HG03135 (cell line): ENCODE data around the gene MEF2B.
"Not testable (repeated sequence)": the region's sequence is repeated elsewhere in the genome, so short reads cannot be mapped to it uniquely, and the experiment has no call there.

Experiments used
- ATAC-seq: cut with Tn5 transposase; IDR thresholded peaks from one replicate; pipeline ENCODE4 v1.9.1; 2021; ENCODE audit warnings: mild to moderate bottlenecking, moderate library complexity; ENCODE audit not compliant: unreplicated experiment

MEF2B gene

DNA sequence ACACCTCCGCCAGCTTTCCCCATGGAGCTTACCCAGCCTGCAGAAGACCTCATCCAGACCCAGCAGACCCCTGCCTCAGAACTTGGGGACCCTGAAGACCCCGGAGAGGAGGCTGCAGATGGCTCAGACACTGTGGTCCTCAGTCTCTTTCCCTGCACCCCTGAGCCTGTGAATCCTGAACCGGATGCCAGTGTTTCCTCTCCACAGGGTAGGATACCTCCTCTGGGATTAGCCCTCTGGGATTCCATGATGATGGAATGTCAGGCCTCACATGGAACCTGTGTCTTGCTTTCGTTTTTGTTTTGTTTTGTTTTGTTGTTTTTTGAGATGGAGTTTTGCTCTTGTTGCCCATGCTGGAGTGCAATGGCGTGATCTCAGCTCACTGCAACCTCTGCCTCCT, 23.9 kb upstream of the MEF2B start:
- no peak for ATAC-seq

DNA sequence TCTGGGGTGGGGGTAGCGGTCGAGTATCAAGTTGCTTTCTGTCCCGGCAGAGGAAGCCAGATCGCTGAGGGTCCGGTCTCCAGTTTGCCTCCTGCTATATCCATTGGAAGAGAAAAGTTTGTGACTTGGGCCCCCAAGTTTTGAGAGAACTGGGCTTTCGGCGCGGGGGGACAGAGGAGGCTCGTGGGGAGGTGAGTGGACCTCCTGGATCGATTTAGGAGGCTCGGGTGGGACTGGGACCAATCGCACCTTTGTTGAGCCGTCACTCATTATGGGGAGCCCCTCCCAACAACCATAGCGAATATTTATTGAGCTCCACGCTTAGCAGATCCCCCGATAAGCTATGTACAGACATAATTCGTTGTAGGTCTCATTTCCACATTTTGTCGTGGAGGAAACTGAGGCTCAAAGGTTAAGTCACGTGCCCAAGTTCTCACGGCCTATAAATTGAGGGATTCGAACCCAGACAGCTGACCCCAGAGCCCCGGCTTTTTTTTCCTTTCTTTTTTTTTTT, 22.9 kb upstream of the MEF2B start:
- no peak for ATAC-seq

DNA sequence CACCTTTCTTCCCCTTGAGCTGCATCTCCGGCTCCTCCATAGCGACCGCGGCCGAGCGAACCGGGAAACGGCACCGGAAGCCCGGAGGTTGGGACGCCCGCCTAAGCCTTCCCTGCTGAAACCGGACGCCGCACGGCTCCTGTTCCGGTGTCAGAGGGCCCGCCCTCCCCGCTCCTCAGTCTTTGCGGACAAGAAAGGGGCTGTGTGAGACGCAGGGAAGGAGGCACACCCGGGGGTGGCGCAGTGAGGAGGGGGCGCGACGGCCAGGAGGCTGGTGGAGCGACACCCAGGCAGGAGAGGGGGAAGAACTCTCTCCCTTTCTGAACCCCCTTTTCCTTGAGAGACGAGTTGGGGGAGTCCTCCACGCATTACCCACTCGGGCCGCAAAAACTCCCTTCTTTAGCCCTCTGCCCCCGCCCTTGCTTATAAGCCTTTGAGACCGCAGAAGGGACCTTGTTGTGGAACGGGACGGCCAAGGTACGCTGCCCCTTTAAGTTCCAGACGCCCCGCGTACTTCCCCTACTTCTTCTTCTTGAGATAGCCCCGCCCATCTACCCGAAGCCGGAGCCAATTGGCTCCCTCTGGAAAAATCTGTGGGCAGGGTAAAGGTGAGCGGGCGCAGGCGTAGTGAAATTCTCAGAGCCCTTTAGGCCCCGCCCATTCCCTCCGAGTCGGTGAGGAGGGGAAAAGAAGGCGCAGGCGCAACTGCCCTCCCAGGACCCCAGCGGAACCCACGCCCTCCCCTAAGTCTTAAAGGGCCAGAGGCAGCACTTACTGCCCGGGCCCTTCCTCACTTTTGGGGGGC, 22.2 kb upstream of the MEF2B start, which contains the start of the genes BORCS8 and RFXANK:
Gene BORCS8 (minus strand): TSS at position 75 of the 805 bp plus-strand sequence. CDS start 35 bp downstream, at position 40.
Gene RFXANK (plus strand): TSS at position 181 of the 805 bp plus-strand sequence. CDS start 1,689 bp downstream, outside the sequence.
- ATAC-seq, result peak; percentile 83

DNA sequence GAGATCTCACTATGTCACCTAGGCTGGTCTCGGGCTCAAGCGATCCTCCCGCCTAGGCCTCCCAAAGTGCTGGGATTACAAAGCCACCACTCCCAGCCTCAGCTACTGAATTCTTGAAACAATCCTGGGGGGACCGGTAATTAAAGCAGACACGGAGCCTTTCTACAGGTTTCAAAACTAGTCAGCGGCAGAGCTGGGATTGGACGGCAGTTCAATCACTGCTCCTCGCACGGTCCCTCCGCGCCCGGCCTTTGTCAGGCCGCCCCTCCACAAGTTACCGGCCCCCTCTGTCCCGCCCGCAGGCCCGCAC, 21.7 kb upstream of the MEF2B start:
- no peak for ATAC-seq

DNA sequence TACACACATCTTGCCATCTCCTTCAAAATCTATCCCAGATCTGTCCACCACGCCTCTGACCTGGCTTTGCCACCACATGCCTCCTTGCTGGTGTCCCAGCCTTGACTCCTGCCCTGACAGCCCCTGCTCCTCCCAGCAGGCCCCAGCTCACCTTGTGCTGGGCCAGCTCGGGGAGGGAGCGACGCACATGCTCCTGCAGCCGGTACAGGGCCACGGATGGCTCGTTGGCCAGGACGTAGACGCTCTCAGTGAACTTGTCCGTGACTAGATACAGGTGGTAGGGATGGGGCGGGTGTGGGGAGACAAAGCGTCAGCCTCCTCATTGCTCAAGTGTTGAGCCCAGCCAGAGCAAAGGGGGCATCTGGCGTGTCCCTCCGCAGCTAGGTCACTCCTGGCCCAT, 16.7 kb upstream of the MEF2B start:
- no peak for ATAC-seq

DNA sequence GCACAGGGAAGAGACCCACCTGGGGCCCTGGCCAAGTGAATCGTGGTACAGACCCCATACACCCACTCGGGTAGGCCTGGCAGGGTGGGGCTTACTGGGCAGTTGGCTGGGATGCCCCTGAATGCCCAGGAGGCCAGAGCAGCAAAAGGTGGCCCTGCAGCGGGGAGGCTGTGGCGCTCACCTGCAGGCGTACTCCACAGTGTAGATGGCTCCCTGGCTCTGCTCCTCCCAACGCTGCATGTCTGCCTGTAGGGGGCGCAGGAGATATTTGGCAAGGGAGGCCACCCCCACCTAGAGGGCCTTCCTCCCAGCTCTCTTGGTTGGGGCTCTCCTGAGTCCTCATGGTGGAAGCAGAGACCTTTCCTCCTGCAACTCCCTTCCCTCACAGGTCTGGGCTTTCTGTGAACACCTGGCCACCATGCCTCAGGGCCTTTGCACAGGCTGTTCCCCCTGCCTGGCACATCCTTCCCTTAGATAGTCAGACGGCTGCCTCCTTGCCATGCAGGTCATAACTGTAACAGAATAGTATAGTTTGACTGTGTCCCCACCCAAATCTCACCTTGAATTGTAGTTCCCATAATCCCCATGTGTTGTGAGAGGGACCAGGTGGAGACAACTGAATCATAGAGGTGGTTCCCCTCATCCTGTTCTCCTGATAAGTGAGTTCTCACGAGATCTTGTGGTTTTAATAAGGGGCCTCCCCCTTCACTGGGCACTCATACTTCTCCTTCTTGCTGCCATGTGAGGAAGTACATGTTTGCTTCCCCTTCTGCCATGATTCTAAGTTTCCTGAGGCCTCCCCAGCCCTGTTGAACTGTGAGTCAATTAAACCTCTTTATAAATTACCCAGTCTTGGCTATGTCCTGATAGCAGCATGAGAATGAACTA, 16.0 kb upstream of the MEF2B start:
- no peak for ATAC-seq

DNA sequence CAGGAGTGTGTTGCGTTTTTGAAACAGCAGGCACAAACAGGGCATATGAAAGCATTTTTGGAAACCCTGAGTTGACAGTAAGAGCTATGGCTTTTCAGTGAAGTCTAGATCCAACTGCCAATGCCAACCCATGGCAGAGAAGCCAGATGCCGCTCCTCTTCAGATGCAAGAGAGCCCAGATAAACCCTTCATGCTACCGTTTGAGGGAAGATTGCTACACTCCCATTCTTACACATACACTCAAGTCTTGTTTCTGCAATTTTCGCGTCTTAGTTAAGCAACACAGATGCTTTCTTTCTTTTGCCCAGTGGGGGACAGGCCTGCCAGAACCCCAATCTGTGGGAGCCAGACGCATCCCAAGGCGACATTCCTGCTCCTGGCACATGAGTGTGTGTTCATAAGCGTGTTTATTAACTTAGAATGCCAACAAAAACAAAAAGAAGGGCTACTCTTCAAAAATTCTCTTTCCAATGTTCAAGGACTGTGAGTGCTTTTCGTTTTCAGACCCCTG, 11.5 kb upstream of the MEF2B start:
- no peak for ATAC-seq

DNA sequence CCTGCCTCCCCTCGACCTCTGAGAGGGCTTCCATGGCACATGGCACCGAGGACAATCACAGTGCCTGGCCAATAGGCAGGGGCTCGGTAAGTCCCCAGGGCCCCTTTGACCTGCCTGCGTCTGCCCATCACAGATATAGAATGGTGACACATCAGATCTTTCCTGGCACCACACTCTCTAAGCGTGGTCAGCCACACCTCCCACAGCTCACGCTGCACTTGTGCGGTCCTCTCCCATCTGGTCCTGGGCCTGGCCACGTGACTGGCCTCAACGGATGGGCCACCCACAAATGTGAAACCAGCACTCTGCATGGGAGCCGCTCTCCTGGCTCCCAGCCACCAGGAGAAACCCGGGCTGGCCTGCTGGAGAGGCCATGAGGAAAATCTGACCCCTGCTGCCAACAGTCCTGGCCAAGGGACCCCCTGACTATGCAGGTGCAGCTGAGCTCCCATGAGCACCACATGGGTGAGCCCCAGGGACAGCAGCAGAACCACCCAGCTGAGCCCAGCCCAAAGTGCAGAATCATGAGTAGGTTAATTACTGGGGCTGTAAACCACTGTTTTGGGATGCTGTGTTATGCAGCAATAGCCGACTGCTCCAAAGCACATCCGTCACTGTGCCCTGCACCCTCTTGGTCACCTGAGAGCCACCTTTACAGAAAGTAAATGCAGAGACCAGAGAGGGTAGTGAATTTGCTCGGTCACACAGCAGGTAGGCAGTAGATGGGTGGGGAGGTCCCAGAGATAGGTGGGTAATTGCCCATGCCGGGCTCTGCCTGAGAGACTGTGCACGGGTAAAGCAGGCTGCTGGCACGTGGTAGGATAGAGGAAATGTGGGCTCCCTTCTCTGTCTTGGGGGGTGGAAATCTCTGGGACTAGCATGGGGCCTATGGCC, 9.7 kb upstream of the MEF2B start:
- ATAC-seq, result no peak

DNA sequence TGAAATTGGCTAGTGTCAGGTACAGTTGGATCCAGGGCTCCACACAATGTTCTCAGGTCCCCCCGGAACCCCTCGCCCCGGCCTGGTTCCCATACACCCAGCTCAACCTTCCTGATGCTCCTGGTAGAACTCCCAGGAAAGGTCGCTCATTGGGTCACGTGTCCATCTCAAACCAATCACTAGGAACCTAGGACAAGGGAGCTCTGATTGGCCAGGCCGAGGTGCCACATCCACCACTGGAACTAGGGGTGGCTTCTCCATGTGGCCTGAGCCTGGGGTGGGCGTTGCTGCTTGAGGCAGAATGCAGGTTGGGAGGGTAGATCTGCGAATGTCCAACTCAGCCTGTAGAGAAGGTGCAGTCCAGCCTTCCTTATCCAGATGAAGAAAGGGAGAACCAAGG, 6.9 kb upstream of the MEF2B start:
- no peak for ATAC-seq

DNA sequence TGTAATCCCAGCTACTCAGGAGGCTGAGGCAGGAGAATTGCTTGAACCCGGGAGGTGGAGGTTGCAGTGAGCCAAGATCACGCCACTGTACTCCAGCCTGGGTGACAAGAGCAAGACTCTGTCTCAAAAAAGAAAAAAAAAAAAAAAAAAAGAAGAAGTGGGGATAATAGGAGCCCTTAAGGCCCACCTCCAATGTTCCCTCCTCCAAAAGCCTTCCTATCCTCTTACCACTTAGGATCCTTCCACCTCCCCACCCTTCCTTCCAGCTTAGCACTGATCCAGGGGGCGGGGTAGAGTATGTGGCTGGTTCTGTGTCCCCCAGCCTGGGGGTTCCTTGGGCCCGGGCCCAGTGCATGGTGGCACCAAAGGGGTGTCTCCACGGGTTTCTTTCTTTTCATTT, 3.2 kb upstream of the MEF2B start:
- not testable (repeated sequence) for ATAC-seq

DNA sequence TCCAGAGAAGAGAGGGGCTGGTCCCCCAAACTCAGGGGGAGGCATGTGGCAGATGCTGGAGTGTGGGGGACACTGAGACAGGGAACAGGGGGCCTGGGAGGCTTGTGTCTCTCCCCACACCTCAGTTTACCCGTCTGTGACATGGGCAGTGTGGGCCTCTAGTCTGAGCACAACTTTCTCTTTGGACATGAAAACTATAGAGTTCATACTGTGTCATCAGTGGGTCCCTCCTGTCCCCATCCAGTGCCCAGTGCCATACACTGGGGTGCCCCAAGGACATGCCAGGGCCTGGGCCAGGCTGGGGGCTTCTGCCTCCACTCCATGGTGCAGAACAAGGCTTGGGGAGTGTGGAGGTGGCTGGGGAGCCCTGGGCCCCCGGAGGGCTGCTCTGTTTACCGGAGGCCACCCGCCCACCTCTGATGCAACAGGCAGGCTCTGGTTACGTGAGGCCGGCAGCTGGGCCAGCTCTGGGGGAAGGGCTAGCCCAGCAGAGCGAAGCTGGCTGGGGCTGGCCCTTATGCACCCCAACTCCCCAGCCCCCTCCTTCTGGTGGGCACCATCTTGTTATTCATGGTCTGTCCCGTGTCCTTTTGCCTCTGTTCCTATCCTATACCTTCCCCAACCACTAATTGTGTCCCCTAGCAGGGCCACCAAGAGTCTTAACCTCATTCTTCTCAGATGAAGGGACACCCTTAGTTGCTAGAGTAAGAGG, 1.9 kb upstream of the MEF2B start:
- no peak for ATAC-seq

DNA sequence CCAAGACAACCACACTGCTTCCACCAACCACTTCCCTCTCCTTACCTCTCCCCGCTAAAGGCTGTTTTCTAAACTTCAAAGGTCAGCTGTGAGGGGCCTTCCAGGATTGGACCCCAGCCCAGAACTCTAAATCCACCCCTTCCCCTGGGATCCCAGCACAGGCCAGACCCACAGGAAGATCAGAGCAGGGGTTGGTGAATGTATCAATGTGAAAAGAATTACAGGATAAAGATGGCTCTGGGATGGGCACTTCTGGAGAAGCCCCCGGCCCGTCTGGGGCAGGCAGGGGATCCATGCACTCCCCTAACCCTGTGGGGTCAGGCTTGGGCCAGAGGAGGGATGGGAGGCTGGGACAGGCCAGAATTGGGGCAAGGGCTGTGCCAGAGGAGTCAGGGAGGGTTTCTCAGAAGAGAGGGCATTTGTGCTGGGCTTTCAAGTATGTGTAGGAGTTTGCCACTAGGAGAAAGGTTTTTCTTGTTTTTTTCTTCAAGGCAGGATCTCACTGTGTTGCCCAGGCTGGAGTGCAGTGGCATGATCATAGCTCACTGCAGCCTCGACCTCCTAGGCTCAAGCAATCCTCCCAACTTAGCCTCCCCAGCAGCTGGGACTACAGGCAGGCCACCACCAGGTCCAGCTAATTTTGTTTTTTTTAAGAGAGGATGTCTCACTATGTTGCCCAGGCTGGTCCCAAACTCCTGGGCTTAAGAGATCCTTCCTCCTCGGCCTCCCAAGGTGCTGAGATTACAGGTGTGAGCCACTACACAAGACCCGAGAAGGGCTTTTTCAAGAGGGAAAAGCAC, 1.0 kb upstream of the MEF2B start:
- no peak for ATAC-seq

DNA sequence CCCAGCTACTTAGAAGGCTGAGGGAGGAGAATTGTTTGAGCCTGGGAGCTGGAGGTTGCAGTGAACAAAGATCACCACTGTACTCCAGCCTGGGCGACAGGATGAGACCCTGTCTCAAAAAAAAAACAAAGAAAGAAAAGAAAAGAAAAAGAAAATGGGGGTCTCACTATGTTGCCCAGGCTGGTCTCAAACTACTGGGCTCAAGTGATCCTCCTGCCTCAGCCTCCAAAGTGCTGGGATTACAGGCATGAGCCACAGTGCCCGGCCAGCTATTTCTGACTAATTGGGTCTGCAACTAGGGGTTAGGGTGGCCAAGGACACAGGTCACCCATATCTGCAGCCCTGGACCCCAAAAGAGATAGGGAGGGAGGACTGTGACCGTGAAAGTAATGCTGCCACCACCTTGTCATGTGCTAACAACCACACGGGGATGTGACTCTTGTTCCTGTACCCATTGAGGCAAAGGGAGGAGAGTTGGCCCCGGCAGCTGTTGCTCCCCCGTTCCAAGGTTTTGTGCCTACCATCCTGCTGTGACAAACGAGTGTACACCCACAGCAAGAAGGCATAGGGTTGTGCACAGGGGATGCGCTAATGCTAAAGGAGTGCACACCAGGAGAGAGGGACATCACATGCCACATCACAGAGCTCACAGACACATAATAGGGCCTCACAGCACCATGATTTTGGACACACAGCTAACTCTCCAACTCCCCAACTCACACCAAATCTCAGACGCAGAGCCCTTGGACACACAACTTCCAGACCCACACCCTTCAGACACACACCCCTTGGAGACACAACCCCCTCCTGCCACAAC, 619 bp downstream of the MEF2B start:
- ATAC-seq, result no peak

DNA sequence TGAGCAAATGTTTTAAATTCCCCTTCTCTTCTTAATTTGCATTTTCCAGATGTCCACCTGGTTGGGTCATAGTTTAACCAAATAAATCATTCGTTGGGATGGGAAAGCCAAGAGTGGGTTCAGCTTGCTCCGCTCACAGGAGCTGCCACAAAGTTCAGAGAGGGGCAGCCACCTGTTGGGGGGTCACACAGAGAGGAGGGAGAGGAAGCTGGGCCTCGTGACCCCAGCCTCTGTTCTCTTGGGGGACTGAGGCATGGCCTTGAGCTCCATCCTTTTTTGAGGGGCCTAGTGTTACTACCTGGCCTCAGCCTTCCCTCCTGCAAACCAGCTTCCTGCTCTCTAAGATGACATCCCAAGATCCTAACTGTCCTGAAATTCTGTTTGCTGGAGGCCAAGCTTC, 2.5 kb downstream of the MEF2B start:
- ATAC-seq, result no peak

DNA sequence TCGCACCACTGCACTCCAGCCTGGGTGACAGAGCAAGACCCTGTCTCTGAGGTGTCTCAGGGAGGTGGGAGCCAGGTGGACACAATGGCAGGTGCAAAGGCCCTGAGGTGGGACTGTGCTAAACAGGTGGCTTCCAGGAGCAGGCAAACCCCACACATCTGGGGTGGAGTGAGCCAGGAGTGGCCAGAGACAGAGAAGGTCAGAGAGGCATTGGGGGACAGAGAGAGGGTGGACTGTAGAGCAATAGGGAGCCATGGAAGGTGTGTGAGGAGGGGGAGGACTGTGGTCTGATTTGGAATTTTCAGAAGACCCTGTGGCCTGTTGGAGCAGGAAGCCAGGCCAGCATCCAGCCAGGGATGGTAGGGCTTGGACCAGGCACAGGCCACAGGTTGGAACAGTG, 4.7 kb downstream of the MEF2B start:
- ATAC-seq, result no peak

DNA sequence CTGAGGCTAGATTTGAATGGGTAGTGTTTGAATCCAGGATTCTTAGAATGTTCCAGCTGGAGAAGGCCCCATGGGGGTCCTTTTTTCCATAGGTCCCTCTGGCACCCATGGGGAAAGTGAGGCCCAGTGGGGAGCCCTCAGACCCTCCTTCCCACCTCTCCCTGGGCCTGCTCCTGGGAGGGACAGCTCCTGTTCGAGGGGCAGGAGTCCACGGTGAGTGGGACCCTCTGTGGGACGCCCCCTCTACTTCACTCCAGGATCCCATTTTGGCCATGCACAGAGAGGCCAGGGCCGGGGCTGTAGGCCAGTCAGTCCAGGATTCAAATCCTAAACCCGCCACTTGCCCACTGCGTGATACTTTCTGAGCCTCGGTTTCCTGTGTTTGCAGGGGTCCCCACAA, 7.6 kb downstream of the MEF2B start:
- no peak for ATAC-seq

DNA sequence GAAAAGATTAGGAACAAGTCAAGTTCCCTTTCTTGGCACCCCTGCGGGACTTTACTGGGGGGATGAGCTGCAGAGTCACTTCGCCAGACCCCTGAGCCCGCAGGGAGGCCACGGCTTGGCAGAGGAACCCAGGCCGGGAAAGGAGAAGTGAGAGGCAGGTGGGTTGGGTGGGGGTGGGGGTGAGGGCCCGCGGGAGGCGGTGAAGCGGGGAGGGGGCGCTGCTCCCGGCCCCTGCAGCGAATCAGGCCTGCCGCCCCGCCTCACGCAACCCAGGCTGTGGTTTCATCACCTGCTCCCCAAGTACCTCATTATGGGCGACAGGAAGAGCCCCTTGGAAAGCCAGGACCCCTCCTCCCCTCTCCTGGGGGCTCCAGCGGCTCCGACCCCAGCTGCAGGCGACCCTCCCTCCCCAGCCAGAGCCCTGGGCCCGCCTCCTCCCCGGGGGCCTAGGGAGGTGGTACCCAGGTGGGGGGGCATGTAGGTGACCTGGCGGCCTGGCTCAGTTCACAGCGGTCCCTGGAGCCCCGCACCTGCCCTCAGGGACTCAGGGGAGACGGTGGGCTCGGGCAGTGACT, 9.5 kb downstream of the MEF2B start:
- ATAC-seq, result no peak

DNA sequence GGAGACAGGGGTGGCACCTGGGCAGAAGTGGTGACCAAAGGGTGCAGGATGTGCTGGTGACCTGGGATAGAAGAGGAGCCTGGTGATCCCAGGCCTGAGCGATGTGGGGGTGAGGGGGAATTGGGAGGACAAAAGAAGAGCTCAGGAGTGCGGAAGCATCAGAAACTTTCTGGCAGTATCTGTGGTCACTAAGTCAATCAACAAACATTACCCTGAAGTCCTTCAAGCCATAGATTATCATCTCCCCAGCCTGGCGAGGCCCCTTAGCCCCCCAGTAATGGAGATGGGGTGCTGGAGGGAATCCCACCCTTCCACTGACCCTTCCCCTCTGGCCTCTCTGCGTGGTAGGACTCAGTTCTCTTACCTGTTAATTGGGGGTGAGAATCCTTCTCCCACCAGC, 10.5 kb downstream of the MEF2B start:
- ATAC-seq, result no peak
